ENCODE data around the gene ZNF217. TPM values are rescaled to one million over a fixed set of nuclear protein-coding genes. Genes with fewer than 3 reads are reported as not detected.
"Not testable (repeated sequence)": the region's sequence is repeated elsewhere in the genome, so short reads cannot be mapped to it uniquely, and the experiment has no call there.

Gene ZNF217
- total and polyA plus RNA-seq, 2 experiments from 2014 or later: 4.7 to 32.4 TPM

DNA sequence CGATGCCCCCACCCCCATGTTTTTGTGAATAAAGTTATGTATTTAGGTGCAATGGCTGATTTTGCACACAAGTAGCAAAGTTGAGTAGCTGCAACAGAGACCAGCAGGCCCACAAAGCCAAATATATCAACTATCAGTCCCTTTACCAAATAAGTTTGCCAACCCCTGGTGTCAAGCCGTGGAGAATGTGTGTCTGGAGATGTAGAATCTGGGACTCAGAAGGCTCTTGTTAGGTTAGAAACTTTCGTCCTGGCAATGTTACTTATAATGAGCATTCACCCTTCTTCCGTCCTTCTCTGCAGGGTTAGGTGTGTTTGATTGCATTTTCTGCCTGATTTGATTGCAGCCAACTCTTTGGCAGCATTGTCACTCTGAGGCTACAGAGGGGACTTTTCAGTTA, 57.8 kb downstream of the ZNF217 start:
- no peak for TF ChIP-seq EZH2 (IDR thresholded peaks at IDR 0.05; ENCODE audit: borderline replicate concordance)
- TF ChIP-seq EZH2phosphoT487 (IDR thresholded peaks at IDR 0.05; ENCODE audit: low read depth, severe bottlenecking, unreplicated experiment): no peak
- TF ChIP-seq, protein P1, sequence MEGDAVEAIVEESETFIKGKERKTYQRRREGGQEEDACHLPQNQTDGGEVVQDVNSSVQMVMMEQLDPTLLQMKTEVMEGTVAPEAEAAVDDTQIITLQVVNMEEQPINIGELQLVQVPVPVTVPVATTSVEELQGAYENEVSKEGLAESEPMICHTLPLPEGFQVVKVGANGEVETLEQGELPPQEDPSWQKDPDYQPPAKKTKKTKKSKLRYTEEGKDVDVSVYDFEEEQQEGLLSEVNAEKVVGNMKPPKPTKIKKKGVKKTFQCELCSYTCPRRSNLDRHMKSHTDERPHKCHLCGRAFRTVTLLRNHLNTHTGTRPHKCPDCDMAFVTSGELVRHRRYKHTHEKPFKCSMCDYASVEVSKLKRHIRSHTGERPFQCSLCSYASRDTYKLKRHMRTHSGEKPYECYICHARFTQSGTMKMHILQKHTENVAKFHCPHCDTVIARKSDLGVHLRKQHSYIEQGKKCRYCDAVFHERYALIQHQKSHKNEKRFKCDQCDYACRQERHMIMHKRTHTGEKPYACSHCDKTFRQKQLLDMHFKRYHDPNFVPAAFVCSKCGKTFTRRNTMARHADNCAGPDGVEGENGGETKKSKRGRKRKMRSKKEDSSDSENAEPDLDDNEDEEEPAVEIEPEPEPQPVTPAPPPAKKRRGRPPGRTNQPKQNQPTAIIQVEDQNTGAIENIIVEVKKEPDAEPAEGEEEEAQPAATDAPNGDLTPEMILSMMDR (IDR thresholded peaks at IDR 0.05; ENCODE audit: poor library complexity): no peak
- H4K20me1 ChIP-seq (ENCODE audit: insufficient read depth, poor library complexity, severe bottlenecking): no peaks in the 10 kb centered on the region
- H3K9me3 ChIP-seq (ENCODE audit: low read depth): no peaks in the 10 kb centered on the region
- H2AFZ ChIP-seq: no peak overlapping the region
- no peak overlapping the region for H3K4me3 ChIP-seq
- H3K27me3 ChIP-seq: no peaks in the 10 kb centered on the region
- DNase-seq (ENCODE audit: low spot score): no peak
- no peaks in the 10 kb centered on the region for H3K79me2 ChIP-seq
- H3K4me2 ChIP-seq: no peak overlapping the region
- H3K36me3 ChIP-seq (replicated peaks; ENCODE audit: insufficient read depth, low read depth): no peaks in the 10 kb centered on the region
- no peaks in the 10 kb centered on the region for H3K4me1 ChIP-seq (ENCODE audit: insufficient read depth)
- no peaks in the 10 kb centered on the region for H3K9me2 ChIP-seq (replicated peaks; ENCODE audit: insufficient read depth)
- WGBS (ENCODE audit: low lambda C conversion rate, missing lambda C conversion rate): 83% methylated on average over 4 of the region's 4 CpGs
- H3K27ac ChIP-seq: no peak overlapping the region

DNA sequence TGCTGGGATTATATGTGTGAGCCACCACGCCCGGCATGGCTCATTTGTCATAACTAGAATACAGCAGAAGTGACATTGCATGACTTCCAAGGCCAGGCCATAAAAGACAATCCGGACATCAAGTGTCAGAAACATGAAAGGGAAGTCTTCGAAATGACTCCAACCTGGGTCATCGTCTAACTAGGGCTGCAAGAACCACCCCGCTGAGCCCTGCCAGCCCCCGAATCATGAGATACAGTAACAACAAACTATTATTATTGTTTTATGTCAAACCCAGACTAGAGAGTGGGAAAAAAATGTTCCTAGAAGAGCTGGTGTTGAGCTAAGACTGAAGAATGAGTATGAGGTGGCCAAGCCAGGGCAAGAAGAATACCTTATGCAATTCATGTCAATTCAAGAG, 59.6 kb downstream of the ZNF217 start:
- H3K4me1 ChIP-seq (ENCODE audit: insufficient read depth): no peaks in the 10 kb centered on the region
- no peak overlapping the region for H3K4me2 ChIP-seq
- H3K4me3 ChIP-seq: no peak overlapping the region
- H3K9me2 ChIP-seq (replicated peaks; ENCODE audit: insufficient read depth): no peaks in the 10 kb centered on the region
- no peaks in the 10 kb centered on the region for H3K27me3 ChIP-seq
- no peak for DNase-seq (ENCODE audit: low spot score)
- H2AFZ ChIP-seq: no peak overlapping the region
- no peaks in the 10 kb centered on the region for H3K79me2 ChIP-seq
- WGBS (ENCODE audit: low lambda C conversion rate, missing lambda C conversion rate): 88% methylated on average over 7 of the region's 7 CpGs
- H3K9me3 ChIP-seq (ENCODE audit: low read depth): no peaks in the 10 kb centered on the region
- H3K36me3 ChIP-seq (replicated peaks; ENCODE audit: insufficient read depth, low read depth): no peaks in the 10 kb centered on the region
- no peak overlapping the region for H3K27ac ChIP-seq
- no peaks in the 10 kb centered on the region for H4K20me1 ChIP-seq (ENCODE audit: insufficient read depth, poor library complexity, severe bottlenecking)
- TF ChIP-seq EZH2phosphoT487 (IDR thresholded peaks at IDR 0.05; ENCODE audit: low read depth, severe bottlenecking, unreplicated experiment) (no peak), EZH2 (IDR thresholded peaks at IDR 0.05; ENCODE audit: borderline replicate concordance) (no peak)
- TF ChIP-seq, protein P1 (IDR thresholded peaks at IDR 0.05; ENCODE audit: poor library complexity): no peak

DNA sequence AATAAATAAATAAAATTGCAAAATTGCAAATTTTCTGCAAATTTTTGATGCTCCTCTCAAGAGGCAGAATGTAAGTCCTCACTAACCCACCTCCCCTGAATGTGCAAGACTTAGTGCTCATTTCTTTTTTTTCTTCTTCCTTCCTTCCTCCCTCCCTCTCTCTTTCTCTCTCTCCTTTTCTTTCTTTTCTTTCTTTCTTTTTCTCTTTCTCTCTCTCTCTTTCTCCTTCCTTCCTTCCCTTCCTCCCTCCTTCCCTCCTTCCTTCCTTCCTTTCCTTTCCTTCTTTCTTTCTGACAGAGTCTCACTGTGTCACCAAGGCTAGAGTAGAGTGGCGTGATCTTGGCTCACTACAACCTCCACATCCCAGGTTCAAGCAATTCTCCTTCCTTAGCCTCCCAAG, 60.1 kb downstream of the ZNF217 start:
- H3K27ac ChIP-seq: no peak overlapping the region
- no peak overlapping the region for H3K4me3 ChIP-seq
- H3K9me3 ChIP-seq (ENCODE audit: low read depth): no peaks in the 10 kb centered on the region
- no peaks in the 10 kb centered on the region for H3K36me3 ChIP-seq (replicated peaks; ENCODE audit: insufficient read depth, low read depth)
- no peak overlapping the region for H2AFZ ChIP-seq
- no peaks in the 10 kb centered on the region for H3K9me2 ChIP-seq (replicated peaks; ENCODE audit: insufficient read depth)
- TF ChIP-seq EZH2phosphoT487 (IDR thresholded peaks at IDR 0.05; ENCODE audit: low read depth, severe bottlenecking, unreplicated experiment) (no peak), EZH2 (IDR thresholded peaks at IDR 0.05; ENCODE audit: borderline replicate concordance) (no peak)
- TF ChIP-seq, protein P1 (IDR thresholded peaks at IDR 0.05; ENCODE audit: poor library complexity): no peak
- no peaks in the 10 kb centered on the region for H3K27me3 ChIP-seq
- no peaks in the 10 kb centered on the region for H3K4me1 ChIP-seq (ENCODE audit: insufficient read depth)
- no peaks in the 10 kb centered on the region for H3K79me2 ChIP-seq
- WGBS (ENCODE audit: low lambda C conversion rate, missing lambda C conversion rate): 88% methylated on average over 1 of the region's 1 CpG
- no peak for DNase-seq (ENCODE audit: low spot score)
- H3K4me2 ChIP-seq: no peak overlapping the region
- no peaks in the 10 kb centered on the region for H4K20me1 ChIP-seq (ENCODE audit: insufficient read depth, poor library complexity, severe bottlenecking)

DNA sequence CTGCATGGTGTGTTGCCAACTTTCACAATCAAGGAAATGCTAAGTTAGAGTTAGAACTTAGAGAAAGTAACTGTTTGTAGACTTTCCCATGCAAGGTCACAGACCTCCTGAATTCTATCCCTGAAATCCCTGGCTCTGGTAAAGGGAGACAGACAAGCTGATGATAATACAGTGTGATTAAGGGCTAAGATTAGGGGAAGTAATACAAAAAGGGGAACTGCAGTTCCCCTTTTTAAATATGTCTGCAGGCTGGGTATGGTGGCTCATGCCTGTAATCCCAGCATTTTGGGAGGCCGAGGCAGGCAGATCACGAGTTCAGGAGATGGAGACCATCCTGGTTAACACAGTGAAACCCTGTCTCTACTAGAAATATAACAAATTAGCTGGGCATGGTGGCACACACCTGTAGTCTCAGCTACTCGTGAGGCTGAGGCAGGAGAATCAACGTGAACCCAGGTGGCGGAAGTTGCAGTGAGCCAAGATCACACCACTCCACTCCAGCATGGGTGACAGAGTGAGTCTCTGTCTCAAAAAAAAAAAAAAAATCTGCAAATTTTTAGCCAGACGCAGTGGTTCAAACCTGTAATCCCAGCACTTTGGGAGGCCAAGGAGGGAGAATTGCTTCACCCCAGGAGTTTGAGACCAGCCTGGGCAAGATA, 60.9 kb downstream of the ZNF217 start:
- not testable (repeated sequence) for H3K27me3 ChIP-seq; H3K9me2 ChIP-seq (replicated peaks; ENCODE audit: insufficient read depth); H3K4me2 ChIP-seq; H3K9me3 ChIP-seq (ENCODE audit: low read depth); H2AFZ ChIP-seq; H4K20me1 ChIP-seq (ENCODE audit: insufficient read depth, poor library complexity, severe bottlenecking); DNase-seq (ENCODE audit: low spot score); H3K4me1 ChIP-seq (ENCODE audit: insufficient read depth); H3K79me2 ChIP-seq; H3K27ac ChIP-seq; H3K4me3 ChIP-seq; H3K36me3 ChIP-seq (replicated peaks; ENCODE audit: insufficient read depth, low read depth)
- WGBS (ENCODE audit: low lambda C conversion rate, missing lambda C conversion rate): 92% methylated on average over 6 of the region's 6 CpGs

All from hepatocyte (in vitro differentiated cells).